IMR-90 (cell line): Measurements from ENCODE around the gene DDX31. TPM values are rescaled to one million over a fixed set of nuclear protein-coding genes. Genes with fewer than 3 reads are reported as not detected.

Experiments
- ATAC-seq: fragments of 200-7000 bp; cut with Tn5 transposase; 2 replicates; pipeline ENCODE4 v1.9.1; 2020; ENCODE audit warnings: low read depth, mild to moderate bottlenecking, moderate library complexity
- BruUV-seq: library from RNA; stranded (reverse); fragments of 400-500 nt; replicated peaks from 2 replicates; lab custom pipeline; 2021; lab: Mats Ljungman, UMichigan
- CTCF ChIA-PET: fragments of 300-600 bp; formaldehyde crosslinking; extraction: SDS; loops from one replicate; lab custom pipeline; 2021; ENCODE audit warnings: antibody characterized with exemption; lab: Yijun Ruan, JAX
- POLR2A ChIA-PET: fragments of 300-600 bp; sonication (Branson Sonifier 250); formaldehyde crosslinking; loops from one replicate; lab custom pipeline; 2022; ENCODE audit warnings: antibody characterized with exemption; ENCODE audit not compliant: unreplicated experiment; lab: Charles Lee
- DNase-seq: peaks from one replicate; pipeline ENCODE4 v3.0.0; 2013
- H2AFZ ChIP-seq: replicated peaks from 2 replicates; pipeline ENCODE3; 2013; ENCODE audit warnings: low read length, mild to moderate bottlenecking; ENCODE audit not compliant: poor library complexity
- H2AK5ac ChIP-seq: 2 replicates; pipeline ENCODE4 v1.6.1; 2013; ENCODE audit warnings: low read depth, low read length, inconsistent platforms
- H2AK9ac ChIP-seq: replicated peaks from 2 replicates; pipeline ENCODE3; 2013; ENCODE audit warnings: mild to moderate bottlenecking, low read depth, low read length, moderate library complexity; ENCODE audit not compliant: poor library complexity
- H2BK120ac ChIP-seq: 2 replicates; pipeline ENCODE4 v1.6.1; 2013; ENCODE audit warnings: low read depth, low read length, inconsistent platforms
- H2BK15ac ChIP-seq: 3 replicates; pipeline ENCODE4 v1.6.1; 2013; ENCODE audit warnings: low read depth, low read length, inconsistent platforms
- H2BK20ac ChIP-seq: 2 replicates; pipeline ENCODE4 v1.6.1; 2013; ENCODE audit warnings: low read depth, mild to moderate bottlenecking, inconsistent platforms, low read length, moderate library complexity
- H2BK5ac ChIP-seq: 2 replicates; pipeline ENCODE4 v1.6.1; 2013; ENCODE audit warnings: mild to moderate bottlenecking, low read depth, low read length, inconsistent platforms; ENCODE audit not compliant: poor library complexity, severe bottlenecking
- H3K14ac ChIP-seq: replicated peaks from 2 replicates; pipeline ENCODE4 v1.6.1; 2013; ENCODE audit warnings: low read depth, low read length, inconsistent platforms
- H3K18ac ChIP-seq: 2 replicates; pipeline ENCODE4 v1.6.1; 2013; ENCODE audit warnings: low read depth, low read length, control low read depth
- H3K23ac ChIP-seq: 2 replicates; pipeline ENCODE4 v1.6.1; 2013; ENCODE audit warnings: low read depth, low read length, inconsistent platforms
- H3K27ac ChIP-seq: 2 replicates; pipeline ENCODE4 v1.5.1; 2013; ENCODE audit warnings: mild to moderate bottlenecking, control low read depth, low read length; ENCODE audit not compliant: insufficient read depth
- H3K27me3 ChIP-seq: 2 replicates; pipeline ENCODE4 v1.6.1; 2013; ENCODE audit warnings: low read length; ENCODE audit not compliant: control insufficient read depth, insufficient read depth
- H3K36me3 ChIP-seq: 2 replicates; pipeline ENCODE4 v1.6.1; 2013; ENCODE audit warnings: low read length, mixed read lengths; ENCODE audit not compliant: control insufficient read depth, insufficient read depth
- H3K4ac ChIP-seq: 2 replicates; pipeline ENCODE4 v1.6.1; 2013; ENCODE audit warnings: low read depth, low read length, inconsistent platforms
- H3K4me1 ChIP-seq: 2 replicates; pipeline ENCODE4 v1.6.1; 2013; ENCODE audit warnings: low read length, mixed read lengths; ENCODE audit not compliant: control insufficient read depth, insufficient read depth
- H3K4me2 ChIP-seq: 2 replicates; pipeline ENCODE4 v1.6.1; 2013; ENCODE audit warnings: low read depth, mild to moderate bottlenecking, control low read depth, low read length, moderate library complexity
- H3K4me3 ChIP-seq: 2 replicates; pipeline ENCODE4 v1.5.1; 2013; ENCODE audit warnings: low read depth, mild to moderate bottlenecking, control low read depth, low read length, moderate library complexity; ENCODE audit not compliant: insufficient read depth
- H3K56ac ChIP-seq: 2 replicates; pipeline ENCODE4 v1.6.1; 2013; ENCODE audit warnings: low read length, inconsistent platforms; ENCODE audit not compliant: insufficient read depth; ENCODE audit errors: extremely low read depth
- H3K79me1 ChIP-seq, 2 experiments: 2 replicates each; pipeline ENCODE4 v1.6.1; 2013; ENCODE audit warnings: low read length in 2 of 2, inconsistent platforms in 1 of 2, low read depth in 1 of 2
- H3K9ac ChIP-seq: 2 replicates; pipeline ENCODE4 v1.6.1; 2013; ENCODE audit warnings: low read depth, low read length, control low read depth
- H3K9me1 ChIP-seq: 2 replicates; pipeline ENCODE4 v1.6.1; 2013; ENCODE audit warnings: low read length, inconsistent platforms; ENCODE audit not compliant: insufficient read depth
- H3K9me3 ChIP-seq: 2 replicates; pipeline ENCODE4 v1.6.1; 2013; ENCODE audit warnings: low read length; ENCODE audit not compliant: control insufficient read depth, insufficient read depth
- H4K20me1 ChIP-seq: 2 replicates; pipeline ENCODE4 v1.6.1; 2013; ENCODE audit warnings: low read length, inconsistent platforms; ENCODE audit not compliant: insufficient read depth
- H4K5ac ChIP-seq: 2 replicates; pipeline ENCODE4 v1.6.1; 2013; ENCODE audit warnings: mild to moderate bottlenecking, low read depth, low read length, control low read depth
- H4K8ac ChIP-seq, 2 experiments: 2 replicates each; pipeline ENCODE4 v1.6.1; 2013; ENCODE audit warnings: low read depth in 2 of 2, low read length in 2 of 2, control low read depth in 1 of 2, inconsistent platforms in 1 of 2
- H4K91ac ChIP-seq: 2 replicates; pipeline ENCODE4 v1.6.1; 2013; ENCODE audit warnings: low read depth, low read length, inconsistent platforms; ENCODE audit not compliant: insufficient read depth
- BHLHE40 ChIP-seq: fragments of 150-350 bp; IDR thresholded peaks from 2 replicates; pipeline ENCODE4 v1.6.1; 2016; ENCODE audit warnings: mild to moderate bottlenecking, low read depth, low read length
- CEBPB ChIP-seq: IDR thresholded peaks from 2 replicates; pipeline ENCODE4 v1.6.1; 2012; ENCODE audit warnings: low read depth, low read length, improper control_type of control experiment
- CHD1 ChIP-seq: IDR thresholded peaks from 2 replicates; pipeline ENCODE4 v1.6.1; 2012; ENCODE audit warnings: low read depth, low read length, improper control_type of control experiment
- ELK1 ChIP-seq: fragments of 150-350 bp; IDR thresholded peaks from 2 replicates; pipeline ENCODE4 v1.6.1; 2016; ENCODE audit warnings: low read depth, mild to moderate bottlenecking, low read length, moderate library complexity, borderline replicate concordance
- FOS ChIP-seq: fragments of 150-350 bp; IDR thresholded peaks from 2 replicates; pipeline ENCODE4 v1.6.1; 2016; ENCODE audit warnings: low read depth, low read length
- MAFK ChIP-seq: IDR thresholded peaks from 2 replicates; pipeline ENCODE4 v1.6.1; 2012; ENCODE audit warnings: low read depth, low read length, improper control_type of control experiment
- MAZ ChIP-seq: IDR thresholded peaks from 2 replicates; pipeline ENCODE4 v1.6.1; 2012; ENCODE audit warnings: low read depth, mild to moderate bottlenecking, low read length, improper control_type of control experiment, moderate library complexity, borderline replicate concordance
- MXI1 ChIP-seq: IDR thresholded peaks from 2 replicates; pipeline ENCODE4 v1.6.1; 2012; ENCODE audit warnings: low read depth, mild to moderate bottlenecking, low read length, moderate library complexity, borderline replicate concordance
- NFE2L2 ChIP-seq: fragments of 150-350 bp; IDR thresholded peaks from 2 replicates; pipeline ENCODE4 v1.6.1; 2016; ENCODE audit warnings: low read depth, mild to moderate bottlenecking, low read length
- POLR2A ChIP-seq: IDR thresholded peaks from 2 replicates; pipeline ENCODE4 v1.6.1; 2012; ENCODE audit warnings: mild to moderate bottlenecking, low read depth, low read length
- RAD21 ChIP-seq: IDR thresholded peaks from 2 replicates; pipeline ENCODE4 v1.6.1; 2012; ENCODE audit warnings: low read length, improper control_type of control experiment
- RCOR1 ChIP-seq: IDR thresholded peaks from 2 replicates; pipeline ENCODE4 v1.6.1; 2012; ENCODE audit warnings: mild to moderate bottlenecking, low read length, improper control_type of control experiment; ENCODE audit not compliant: insufficient replicate concordance
- RFX5 ChIP-seq: IDR thresholded peaks from 2 replicates; pipeline ENCODE4 v1.8.0; 2012; ENCODE audit warnings: low read depth, mild to moderate bottlenecking, low read length, moderate library complexity
- SMC3 ChIP-seq: fragments of 150-350 bp; IDR thresholded peaks from 2 replicates; pipeline ENCODE4 v1.6.1; 2016; ENCODE audit warnings: low read depth, mild to moderate bottlenecking, antibody characterized with exemption, low read length, moderate library complexity
- WGBS, 2 experiments: methylation state at CpG; one replicate each; pipeline versions ENCODE4 v1.1.5 to v1.1.7; 2013; ENCODE audit warnings: missing lambda C conversion rate in 2 of 2; ENCODE audit not compliant: insufficient read length in 1 of 2; ENCODE audit errors: extremely low coverage in 2 of 2; 5-methylcytosine and 5-hydroxymethylcytosine counted together
- dilution Hi-C: fragments of 300-500 bp; cut with HindIII; formaldehyde crosslinking; loops from one replicate; pipeline ENCODE4 v1.14.3; 2018; ENCODE audit warnings: low sequenced_read_pairs; ENCODE audit not compliant: unreplicated experiment
- in situ Hi-C: fragments of 300-500 bp; cut with MboI; formaldehyde crosslinking; loops from 3 replicates; pipeline ENCODE4 v1.14.3; 2019; ENCODE audit warnings: low sequenced_read_pairs, inconsistent platforms, mixed read lengths
- intact Hi-C: fragments of 100-400 bp; cut with micrococcal nuclease; formaldehyde crosslinking; loops from 2 replicates; pipeline ENCODE4 v1.10.0; 2022
- polyA plus RNA-seq, 3 experiments: library from polyadenylated mRNA; depleted of rRNA; stranded (reverse); fragments of >200 nt; gene quantifications; 2 replicates each; pipeline ENCODE4 v1.2.3, GENCODE V29; 2012; ENCODE audit warnings: low replicate concordance in 1 of 3
- total RNA-seq: library from RNA; depleted of rRNA; stranded (reverse); fragments of >200 nt; gene quantifications from 2 replicates; pipeline ENCODE4 v1.2.3, GENCODE V29; 2012
- TF ChIP-seq, protein P1 (sequence below): conservative IDR thresholded peaks from 2 replicates; pipeline ENCODE4 v1.5.1; 2012; ENCODE audit warnings: mild to moderate bottlenecking, low read depth, low read length, improper control_type of control experiment
- TF ChIP-seq, protein P2 (sequence below): fragments of 150-350 bp; IDR thresholded peaks from 2 replicates; pipeline ENCODE4 v1.6.1; 2017; ENCODE audit warnings: mild to moderate bottlenecking, antibody characterized with exemption, low read length, low read depth

Gene DDX31
- total and polyA plus RNA-seq, 2 of the 4 experiments (the other 2 are of a cell fraction) = 10.7 to 14.0 TPM

DNA sequence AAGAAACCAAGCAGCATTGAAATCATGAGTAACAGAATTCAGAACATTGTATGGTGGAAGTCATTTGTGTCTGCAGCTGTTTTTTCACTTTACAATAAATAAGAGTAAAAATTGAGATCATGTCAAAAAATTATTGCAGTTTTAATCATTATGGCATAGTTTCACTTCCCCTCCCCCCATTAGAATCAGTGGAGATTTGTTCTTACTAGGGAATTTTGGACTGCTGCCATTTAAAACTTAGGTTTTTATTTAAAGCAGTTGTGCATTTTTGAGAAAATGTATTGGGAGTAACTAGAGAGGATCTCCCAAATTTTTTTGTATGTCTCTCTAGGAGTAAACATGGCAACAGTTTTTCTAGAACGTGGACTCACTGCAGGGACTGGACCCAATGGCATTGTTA lies 20.9 kb upstream of the DDX31 start:
- CTCF ChIA-PET = no interaction called here
- H3K9ac ChIP-seq = no peak overlapping the region
- peaks cover 33% of the 10 kb centered on the region for H3K36me3 ChIP-seq
- no peak overlapping the region for H2BK120ac ChIP-seq
- no peak overlapping the region for H2AK9ac ChIP-seq
- no peak overlapping the region for H3K56ac ChIP-seq
- H3K4me2 ChIP-seq = no peak overlapping the region
- in situ Hi-C loops (no loop called here), intact Hi-C loops (no loop called here), dilution Hi-C loops (no loop called here)
- POLR2A ChIA-PET = no interaction called here
- BruUV-seq = no TSS peak
- H2AFZ ChIP-seq = no peak overlapping the region
- H3K79me1 ChIP-seq = peaks cover 3 to 23% of the 10 kb centered on the region in 2 experiments
- H3K27me3 ChIP-seq = no peaks in the 10 kb centered on the region
- H2AK5ac ChIP-seq = no peak overlapping the region
- H3K9me1 ChIP-seq = peaks cover 3% of the 10 kb centered on the region
- no peak overlapping the region for H3K14ac ChIP-seq
- H3K9me3 ChIP-seq = no peaks in the 10 kb centered on the region
- no peak overlapping the region for H3K27ac ChIP-seq
- no peaks in the 10 kb centered on the region for H3K4me1 ChIP-seq
- no peak overlapping the region for H3K23ac ChIP-seq
- H2BK20ac ChIP-seq = no peak overlapping the region
- H4K20me1 ChIP-seq = peaks cover 10% of the 10 kb centered on the region; the same call in 1 of the 2 replicates
- WGBS, 2 experiments = no CpG with 5 or more reads among the region's 1 CpG
- H2BK15ac ChIP-seq = no peak overlapping the region
- no peak overlapping the region for H4K5ac ChIP-seq
- H3K18ac ChIP-seq = no peak overlapping the region
- ATAC-seq (no peak), DNase-seq (no peak)
- no peak overlapping the region for H4K8ac ChIP-seq
- no peak for TF ChIP-seq CHD1
- TF ChIP-seq SMC3 = no peak
- TF ChIP-seq NFE2L2 = no peak
- no peak for TF ChIP-seq MAZ
- TF ChIP-seq, protein P1, sequence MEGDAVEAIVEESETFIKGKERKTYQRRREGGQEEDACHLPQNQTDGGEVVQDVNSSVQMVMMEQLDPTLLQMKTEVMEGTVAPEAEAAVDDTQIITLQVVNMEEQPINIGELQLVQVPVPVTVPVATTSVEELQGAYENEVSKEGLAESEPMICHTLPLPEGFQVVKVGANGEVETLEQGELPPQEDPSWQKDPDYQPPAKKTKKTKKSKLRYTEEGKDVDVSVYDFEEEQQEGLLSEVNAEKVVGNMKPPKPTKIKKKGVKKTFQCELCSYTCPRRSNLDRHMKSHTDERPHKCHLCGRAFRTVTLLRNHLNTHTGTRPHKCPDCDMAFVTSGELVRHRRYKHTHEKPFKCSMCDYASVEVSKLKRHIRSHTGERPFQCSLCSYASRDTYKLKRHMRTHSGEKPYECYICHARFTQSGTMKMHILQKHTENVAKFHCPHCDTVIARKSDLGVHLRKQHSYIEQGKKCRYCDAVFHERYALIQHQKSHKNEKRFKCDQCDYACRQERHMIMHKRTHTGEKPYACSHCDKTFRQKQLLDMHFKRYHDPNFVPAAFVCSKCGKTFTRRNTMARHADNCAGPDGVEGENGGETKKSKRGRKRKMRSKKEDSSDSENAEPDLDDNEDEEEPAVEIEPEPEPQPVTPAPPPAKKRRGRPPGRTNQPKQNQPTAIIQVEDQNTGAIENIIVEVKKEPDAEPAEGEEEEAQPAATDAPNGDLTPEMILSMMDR = no peak
- TF ChIP-seq FOS = no peak
- no peak for TF ChIP-seq BHLHE40
- no peak for TF ChIP-seq RFX5
- TF ChIP-seq MAFK = no peak
- TF ChIP-seq, protein P2, sequence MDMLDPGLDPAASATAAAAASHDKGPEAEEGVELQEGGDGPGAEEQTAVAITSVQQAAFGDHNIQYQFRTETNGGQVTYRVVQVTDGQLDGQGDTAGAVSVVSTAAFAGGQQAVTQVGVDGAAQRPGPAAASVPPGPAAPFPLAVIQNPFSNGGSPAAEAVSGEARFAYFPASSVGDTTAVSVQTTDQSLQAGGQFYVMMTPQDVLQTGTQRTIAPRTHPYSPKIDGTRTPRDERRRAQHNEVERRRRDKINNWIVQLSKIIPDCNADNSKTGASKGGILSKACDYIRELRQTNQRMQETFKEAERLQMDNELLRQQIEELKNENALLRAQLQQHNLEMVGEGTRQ = no peak
- TF ChIP-seq RCOR1 = no peak
- no peak for TF ChIP-seq RAD21
- no peak for TF ChIP-seq CEBPB
- TF ChIP-seq ELK1 = no peak
- TF ChIP-seq MXI1 = no peak
- TF ChIP-seq POLR2A = no peak
- H4K91ac ChIP-seq = no peak overlapping the region
- no peak overlapping the region for H3K4ac ChIP-seq
- H3K4me3 ChIP-seq = no peak overlapping the region
- no peak overlapping the region for H2BK5ac ChIP-seq
